ENCODE measurements around the gene WDR91.

WDR91 gene

DNA sequence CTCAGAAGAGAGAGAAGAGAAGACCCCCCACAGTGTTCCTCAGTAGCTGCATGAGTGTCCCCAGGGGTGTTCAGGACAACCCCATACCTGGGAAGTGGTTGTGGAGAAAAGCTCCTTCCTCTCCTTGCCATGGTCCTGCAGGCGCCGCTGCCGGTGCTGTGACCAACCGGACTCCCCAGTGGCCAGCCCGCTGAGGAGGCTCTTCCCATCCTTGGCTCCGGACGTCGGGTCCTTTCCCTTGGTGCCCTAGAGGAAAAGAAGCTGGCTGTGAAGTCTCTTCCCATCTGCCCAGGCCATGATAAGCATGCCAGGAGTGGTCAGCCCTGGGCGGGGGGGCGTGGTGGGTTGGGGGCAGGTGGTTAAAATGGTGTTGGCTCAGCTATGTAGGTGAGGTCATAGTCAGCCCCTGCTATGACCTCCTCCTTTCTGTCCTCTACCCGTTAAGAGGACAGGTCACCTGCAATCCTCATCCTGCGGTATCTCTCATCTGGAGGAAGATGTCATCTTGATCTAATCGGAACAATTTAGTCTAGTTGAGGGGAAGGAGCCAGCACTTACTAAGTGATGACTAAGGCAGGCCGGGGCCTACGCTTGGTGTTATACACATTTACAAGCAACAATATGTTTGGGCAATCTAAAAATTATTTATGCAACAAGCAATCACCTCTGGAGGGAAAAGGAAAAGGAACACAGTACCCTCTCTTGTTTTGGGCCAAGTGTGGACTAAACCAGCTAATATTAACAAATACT lies 13.2 kb downstream of the WDR91 start:
- DNase-seq (ENCODE audit: low read depth, low spot score): no peak

GRCh38 chr7:135197343-135197742 lies 14.0 kb downstream of the WDR91 start:
- no peak for DNase-seq (ENCODE audit: low read depth, low spot score)

GRCh38 chr7:135195968-135196629 lies 15.2 kb downstream of the WDR91 start:
- DNase-seq (ENCODE audit: low read depth, low spot score): no peak

DNA sequence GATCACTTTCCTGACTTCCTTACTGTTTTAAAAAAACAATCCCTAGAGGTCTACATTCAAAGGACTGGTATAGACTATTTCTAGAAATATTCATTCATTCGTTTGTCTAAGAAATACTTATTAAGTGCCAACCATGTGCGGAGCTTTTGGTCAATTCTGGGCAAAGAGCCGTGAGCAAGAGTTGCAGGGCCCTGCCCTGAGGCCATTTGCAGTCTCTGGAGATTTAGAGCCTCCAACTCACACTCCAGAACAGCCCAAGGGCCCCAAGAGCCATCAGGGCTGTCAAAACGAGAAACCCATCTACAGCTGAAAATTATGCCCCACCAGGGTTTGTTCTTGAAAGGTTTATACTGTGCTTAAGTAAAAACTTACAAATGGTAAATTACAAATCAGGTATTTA lies 16.2 kb downstream of the WDR91 start:
- DNase-seq (ENCODE audit: low read depth, low spot score): no peak

DNA sequence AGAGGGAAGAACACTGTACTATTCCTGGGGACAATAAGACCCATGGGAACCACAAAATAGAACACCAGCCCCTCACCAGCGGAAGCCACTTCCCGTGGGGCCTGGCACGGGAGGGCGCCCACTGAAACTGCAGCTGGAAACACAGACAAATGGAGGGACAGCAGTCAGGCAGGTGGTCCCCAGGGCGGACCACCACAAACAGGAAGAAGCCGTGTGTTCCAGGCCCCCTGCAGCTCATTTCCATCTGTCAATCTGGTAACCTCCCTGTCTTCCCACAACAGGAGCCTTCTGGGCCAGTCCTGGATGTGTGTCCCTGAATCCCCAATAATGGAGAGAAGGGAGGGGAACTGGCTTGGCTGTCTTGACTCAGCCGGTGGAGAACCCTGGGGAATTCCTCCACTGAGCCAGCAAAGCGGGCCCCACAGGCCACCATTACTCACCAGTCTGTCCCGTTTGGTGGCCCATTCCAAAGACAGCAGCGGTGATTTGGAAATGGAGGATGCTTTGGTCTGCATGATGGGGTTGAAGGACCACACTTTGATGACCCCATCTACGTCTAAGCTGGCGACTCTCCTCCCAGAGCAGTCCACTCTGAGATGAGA lies 16.7 kb downstream of the WDR91 start:
- DNase-seq (ENCODE audit: low read depth, low spot score): no peak

DNA sequence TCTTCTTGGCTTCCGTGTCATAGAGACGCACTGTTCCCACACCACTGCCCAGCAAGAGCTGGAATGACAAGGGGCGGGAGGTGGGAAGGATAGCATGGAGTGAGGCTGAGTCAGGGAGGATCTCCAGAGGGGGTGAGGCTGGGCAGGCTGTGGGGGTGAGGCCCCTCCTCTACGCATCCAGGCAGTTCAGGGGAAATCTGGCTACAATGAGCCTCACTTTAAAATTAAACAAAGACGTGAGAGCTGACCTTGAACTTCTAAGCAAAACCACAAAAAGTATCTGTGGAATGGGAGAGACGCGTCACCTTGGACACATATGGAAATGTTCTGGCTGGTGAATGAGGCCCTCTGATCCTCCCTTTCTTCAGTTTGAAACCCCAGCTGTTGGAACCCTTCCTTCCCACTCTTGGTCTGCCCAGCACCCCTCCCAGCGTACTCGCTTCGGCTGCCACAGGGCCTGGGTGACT lies 17.7 kb downstream of the WDR91 start:
- no peak for DNase-seq (ENCODE audit: low read depth, low spot score)

DNA sequence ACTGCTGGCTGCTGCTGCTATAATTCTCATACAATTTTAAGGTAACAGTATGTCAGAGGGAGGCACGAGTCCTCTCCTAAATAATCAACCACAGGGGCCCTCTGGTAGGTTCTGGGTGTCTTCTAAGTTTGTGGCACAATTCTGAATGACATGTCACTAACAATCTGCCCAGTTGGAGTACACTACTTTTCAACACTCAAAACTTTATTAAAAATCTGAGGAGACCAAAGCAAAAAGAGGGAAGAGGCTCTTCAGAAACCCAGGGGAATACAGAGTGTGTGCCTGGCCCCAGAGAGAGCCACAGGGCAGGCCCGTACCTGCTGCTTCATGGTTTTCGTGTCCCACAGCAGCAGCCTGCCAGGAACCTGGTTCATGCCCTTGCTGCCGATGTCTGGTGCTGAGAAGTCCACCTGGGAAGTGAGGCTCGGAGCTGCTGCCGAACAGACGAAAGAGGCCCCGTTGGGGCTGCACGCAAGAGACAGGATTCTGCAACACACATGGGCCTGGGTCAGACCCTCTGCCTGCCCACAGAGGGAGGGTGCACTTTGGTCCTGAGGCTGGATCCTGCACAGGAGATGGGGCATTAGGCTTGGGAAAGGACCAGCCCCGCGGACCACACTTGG lies 18.3 kb downstream of the WDR91 start:
- no peak for DNase-seq (ENCODE audit: low read depth, low spot score)

- no peak for DNase-seq (ENCODE audit: low read depth, low spot score)
Measured at GRCh38 chr7:135190703-135191102, 20.6 kb downstream of the WDR91 start.

- DNase-seq (ENCODE audit: low read depth, low spot score): no peak
Measured at GRCh38 chr7:135189961-135190360, 21.4 kb downstream of the WDR91 start.

DNA sequence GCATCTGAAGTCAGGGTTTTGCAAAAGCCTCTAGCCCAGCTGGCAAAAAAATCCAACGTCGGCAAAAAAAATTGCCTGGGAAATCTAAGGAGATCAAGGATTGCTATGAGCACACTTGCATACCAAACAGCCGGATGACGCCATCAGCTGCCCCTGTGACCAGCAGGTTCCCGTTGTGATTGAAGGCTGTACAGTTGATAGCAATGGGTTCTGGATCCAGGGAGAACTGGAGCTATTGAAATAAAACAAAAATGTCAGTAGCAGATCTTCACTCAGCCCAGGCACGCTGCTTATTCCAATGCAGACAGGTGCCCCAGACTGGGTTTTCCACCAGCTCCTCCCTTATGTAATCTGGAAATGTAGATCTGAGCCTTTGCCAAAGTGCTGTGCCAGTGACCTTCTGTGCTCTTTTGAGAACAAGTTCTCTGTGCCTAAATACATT lies 22.1 kb downstream of the WDR91 start:
- no peak for DNase-seq (ENCODE audit: low read depth, low spot score)

GRCh38 chr7:135188298-135188984 lies 22.9 kb downstream of the WDR91 start:
- no peak for DNase-seq (ENCODE audit: low read depth, low spot score)

DNA sequence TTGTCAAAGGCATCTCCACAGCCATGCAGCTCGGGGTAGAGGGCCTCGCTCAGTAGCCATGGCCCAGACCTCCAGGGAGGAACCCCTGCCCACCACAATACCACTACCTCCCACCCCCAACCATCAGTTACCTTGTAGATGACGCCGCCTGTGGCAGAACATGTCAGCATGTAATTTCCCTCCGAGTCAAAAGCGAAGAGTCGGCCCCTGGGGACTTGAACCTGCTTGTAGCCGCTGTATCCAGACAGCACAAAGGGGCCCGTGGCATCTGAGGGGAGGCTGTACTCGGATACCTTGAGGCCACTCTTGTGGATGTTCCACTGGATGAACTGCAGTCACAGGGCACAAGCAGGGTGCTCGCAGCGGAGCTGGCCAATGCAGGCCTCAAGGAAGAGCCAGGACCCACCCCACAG lies 24.5 kb downstream of the WDR91 start:
- DNase-seq (ENCODE audit: low read depth, low spot score): no peak

DNA sequence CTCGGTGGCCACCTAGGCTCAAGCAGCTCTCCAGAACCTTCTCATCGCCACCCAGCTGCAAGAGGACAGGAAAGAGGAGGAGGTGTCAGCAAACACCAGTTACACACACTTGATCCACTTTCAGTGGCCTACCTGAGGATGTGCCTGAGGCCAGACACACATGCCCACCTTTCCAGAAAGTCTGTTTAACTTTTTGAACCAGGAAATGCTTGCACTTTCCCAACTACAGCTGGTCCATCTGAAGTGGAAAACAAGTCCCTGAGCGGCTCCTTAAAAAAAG lies 25.1 kb downstream of the WDR91 start:
- DNase-seq (ENCODE audit: low read depth, low spot score): no peak

DNA sequence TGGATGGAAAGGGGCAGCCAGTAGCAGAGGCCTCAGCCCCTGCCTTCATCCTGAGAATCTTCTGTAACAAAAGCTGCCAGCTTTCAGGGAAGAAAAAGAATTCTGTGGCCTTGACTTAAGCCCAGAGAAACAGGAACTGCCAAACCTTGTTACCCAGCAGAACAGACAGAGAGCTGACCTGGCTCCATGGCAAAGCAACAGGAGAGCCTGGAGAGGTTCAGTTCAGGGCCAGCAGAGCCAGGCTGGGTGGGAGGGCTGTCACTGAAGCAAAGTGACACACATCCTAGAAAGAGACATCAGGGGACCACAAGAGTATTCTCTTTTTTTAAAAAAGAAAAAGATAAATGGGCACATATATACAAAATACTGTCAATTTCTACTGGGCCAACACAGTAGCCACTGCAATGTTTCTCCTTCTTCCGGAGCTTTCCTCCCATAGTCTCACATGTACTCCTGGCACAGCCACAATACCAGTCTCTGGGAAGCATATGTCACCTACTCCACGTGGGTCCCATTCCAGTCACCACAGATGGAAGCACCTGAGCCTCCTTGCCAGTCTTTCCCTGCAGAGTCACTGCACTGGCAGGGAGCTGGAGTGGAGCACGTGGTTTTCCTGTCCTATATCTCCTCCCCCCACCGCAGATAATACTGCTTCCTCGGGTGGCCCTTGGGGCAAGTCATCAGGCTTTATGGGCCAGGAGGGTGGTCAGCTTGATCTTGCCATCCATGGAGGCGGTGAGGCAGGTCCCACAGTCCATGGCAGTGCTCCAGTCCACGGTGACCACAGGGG lies 25.7 kb downstream of the WDR91 start:
- no peak for DNase-seq (ENCODE audit: low read depth, low spot score)

- no peak for DNase-seq (ENCODE audit: low read depth, low spot score)
Measured at GRCh38 chr7:135184254-135184841, 27.0 kb downstream of the WDR91 start.

DNA sequence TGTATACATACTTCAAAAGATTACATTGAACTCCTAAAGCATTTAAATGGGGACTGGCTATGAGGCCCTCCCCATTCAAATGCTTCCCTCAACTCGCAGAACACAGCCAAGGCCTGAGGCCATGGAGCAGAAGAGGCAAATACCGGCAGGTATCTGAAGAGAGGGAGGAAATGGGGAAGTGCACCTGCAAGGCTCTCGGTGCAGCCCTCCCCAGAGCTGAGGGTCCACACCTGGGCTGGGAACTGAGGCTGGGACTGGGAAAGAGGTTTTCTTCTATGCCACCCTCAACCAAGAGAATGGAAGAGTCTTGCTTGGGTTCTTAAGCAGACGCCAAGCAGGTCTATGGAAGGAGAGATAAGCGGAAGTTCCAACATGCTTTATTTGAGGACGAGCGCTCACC lies 27.8 kb downstream of the WDR91 start:
- DNase-seq (ENCODE audit: low read depth, low spot score): no peak

DNA sequence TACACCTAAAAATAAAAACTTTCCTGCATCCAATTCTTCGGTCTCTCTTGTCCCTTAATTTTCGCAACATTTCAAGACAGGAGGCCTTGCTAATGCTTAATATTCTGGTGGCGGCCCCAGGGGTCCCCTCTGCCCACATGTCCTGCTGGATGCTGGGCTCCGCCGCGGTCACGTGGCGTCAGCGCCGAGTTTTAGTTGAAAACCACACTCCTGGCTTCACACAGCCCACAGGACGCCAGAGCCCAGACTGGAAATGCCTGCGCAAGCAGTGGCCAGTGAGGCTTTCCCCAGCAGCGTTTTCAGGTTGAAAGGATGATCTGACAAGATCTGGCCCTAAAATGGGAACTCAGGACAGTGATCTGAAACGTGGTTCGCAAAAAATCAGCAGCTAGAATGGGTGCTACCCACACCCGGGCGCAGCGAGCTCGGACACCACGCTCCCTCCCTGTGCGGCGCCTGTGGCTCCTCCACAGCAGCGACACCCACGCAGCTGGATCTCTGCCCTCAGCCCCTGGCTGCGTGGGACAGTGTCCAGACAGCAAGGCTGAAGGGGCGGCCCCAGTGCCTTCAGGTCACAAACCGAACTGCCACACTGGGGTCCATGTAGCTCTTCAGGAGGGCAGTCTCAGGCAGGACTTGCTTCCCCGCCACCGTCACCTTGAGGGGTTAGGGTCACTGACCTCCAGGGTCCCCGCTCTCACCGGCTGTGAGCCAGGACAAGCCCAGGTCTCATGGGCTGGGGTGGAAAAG lies 29.2 kb downstream of the WDR91 start:
- DNase-seq (ENCODE audit: low read depth, low spot score): no peak

DNA sequence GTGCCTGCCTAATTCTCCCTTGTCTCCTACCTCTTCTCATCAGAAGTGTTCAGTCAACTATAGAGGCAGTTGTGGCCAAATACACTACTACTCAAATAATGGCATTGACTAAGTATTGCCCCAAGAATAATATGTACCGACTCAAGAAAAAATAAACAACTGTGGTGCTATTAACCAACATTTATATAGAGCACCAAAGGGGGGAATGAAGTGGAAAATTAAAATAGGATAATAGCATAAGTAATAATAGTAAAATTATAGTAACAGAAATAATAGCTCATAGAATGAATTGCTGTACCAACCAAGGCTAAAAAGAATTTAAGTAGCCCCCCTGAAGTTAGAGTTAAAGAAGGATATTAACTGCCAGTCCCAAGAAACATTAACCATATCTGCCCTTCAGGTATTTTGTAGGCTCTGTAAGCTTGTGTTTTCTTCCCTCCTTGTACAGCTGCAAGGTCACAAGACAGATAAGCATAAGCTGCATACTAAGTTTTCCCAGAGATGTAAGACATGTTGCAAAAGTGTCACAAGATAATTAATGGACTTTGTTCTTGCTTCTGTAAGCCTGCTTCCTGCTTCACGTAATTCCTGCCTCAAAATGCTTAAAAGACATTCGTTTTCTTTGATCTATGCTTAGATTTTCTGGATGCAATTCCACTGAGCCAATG lies 29.9 kb downstream of the WDR91 start:
- DNase-seq (ENCODE audit: low read depth, low spot score): no peak

- no peak for DNase-seq (ENCODE audit: low read depth, low spot score)
Measured at GRCh38 chr7:135180122-135180521, 31.2 kb downstream of the WDR91 start.
